ENCODE results near the gene HOXB6. TPM values are rescaled to one million over a fixed set of nuclear protein-coding genes. Genes with fewer than 3 reads are reported as not detected.

Gene HOXB6
- polyA plus RNA-seq, 4 donors: 0.45 to 17.5 (median 4.0) TPM

GRCh38 chr17:48637323-48638260, 32.8 kb upstream of the HOXB6 start:
- peaks cover 0 to 14% (median 2%) of the 10 kb centered on the region in 3 donors for H3K4me1 ChIP-seq (ENCODE audit: control insufficient read depth in 3 of 3, insufficient read depth in 2 of 3, low read depth in 1 of 3, low read length in 2 of 3)
- DNase-seq (peak in 1 of 2 donors; percentile 12), FAIRE-seq (no peak)
- H3K27me3 ChIP-seq (ENCODE audit: control insufficient read depth in 3 of 3, insufficient read depth in 3 of 3, low read length in 3 of 3): peaks cover 5 to 99% (median 70%) of the 10 kb centered on the region in 3 donors
- no peaks in the 10 kb centered on the region for H3K36me3 ChIP-seq (ENCODE audit: control insufficient read depth in 3 of 3, insufficient read depth in 2 of 3, low read depth in 1 of 3, low read length in 3 of 3)
- 19 to 39% (median 36%) methylated on average over 18 of the region's 18 CpGs for WGBS, 3 donors
- H3K4me3 ChIP-seq (ENCODE audit: low read depth in 1 of 3, low read length in 3 of 3): no peak overlapping the region
- no peaks in the 10 kb centered on the region for H3K9me3 ChIP-seq (ENCODE audit: control insufficient read depth in 2 of 2, insufficient read depth in 1 of 2, low read depth in 1 of 2, low read length in 1 of 2)
- no peak overlapping the region for H3K27ac ChIP-seq (ENCODE audit: low read depth in 1 of 3, low read length in 2 of 3)

GRCh38 chr17:48636177-48637018, 31.6 kb upstream of the HOXB6 start:
- Histone ChIP-seq H3K9me3 (ENCODE audit: control insufficient read depth in 2 of 2, insufficient read depth in 1 of 2, low read depth in 1 of 2, low read length in 1 of 2) (no peaks in the 10 kb centered on the region), H3K4me3 (ENCODE audit: low read depth in 1 of 3, low read length in 3 of 3) (no peak overlapping the region), H3K27me3 (ENCODE audit: control insufficient read depth in 3 of 3, insufficient read depth in 3 of 3, low read length in 3 of 3) (peaks cover 5 to 99% (median 70%) of the 10 kb centered on the region in 3 donors), H3K4me1 (ENCODE audit: control insufficient read depth in 3 of 3, insufficient read depth in 2 of 3, low read depth in 1 of 3, low read length in 2 of 3) (peaks cover 0 to 14% (median 2%) of the 10 kb centered on the region in 3 donors), H3K27ac (ENCODE audit: low read depth in 1 of 3, low read length in 2 of 3) (no peak overlapping the region), H3K36me3 (ENCODE audit: control insufficient read depth in 3 of 3, insufficient read depth in 2 of 3, low read depth in 1 of 3, low read length in 3 of 3) (no peaks in the 10 kb centered on the region)
- DNase-seq (peak; percentile 29 to 84), FAIRE-seq (no peak)
- 4 to 10% (median 5%) methylated on average over 38 to 39 of the region's 39 CpGs for WGBS, 3 donors

- DNase-seq: peak; percentile 35 to 70
- peaks cover 0 to 24% (median 2%) of the 10 kb centered on the region in 3 donors for H3K4me1 ChIP-seq (ENCODE audit: control insufficient read depth in 3 of 3, insufficient read depth in 2 of 3, low read depth in 1 of 3, low read length in 2 of 3)
- no peaks in the 10 kb centered on the region for H3K9me3 ChIP-seq (ENCODE audit: control insufficient read depth in 2 of 2, insufficient read depth in 1 of 2, low read depth in 1 of 2, low read length in 1 of 2)
- H3K27ac ChIP-seq (ENCODE audit: low read depth in 1 of 3, low read length in 2 of 3): no peak overlapping the region
- peaks cover 0 to 100% (median 68%) of the 10 kb centered on the region in 3 donors for H3K27me3 ChIP-seq (ENCODE audit: control insufficient read depth in 3 of 3, insufficient read depth in 3 of 3, low read length in 3 of 3)
- WGBS, 3 donors: 17 to 30% (median 30%) methylated on average over 20 of the region's 20 CpGs
- FAIRE-seq: no peak
- H3K4me3 ChIP-seq (ENCODE audit: low read depth in 1 of 3, low read length in 3 of 3): no peak overlapping the region
- H3K36me3 ChIP-seq (ENCODE audit: control insufficient read depth in 3 of 3, insufficient read depth in 2 of 3, low read depth in 1 of 3, low read length in 3 of 3): no peaks in the 10 kb centered on the region
These were observed 29.9 kb upstream of the HOXB6 start for GRCh38 chr17:48634493-48635208.

GRCh38 chr17:48633266-48633677, 28.5 kb upstream of the HOXB6 start:
- no peaks in the 10 kb centered on the region for H3K9me3 ChIP-seq (ENCODE audit: control insufficient read depth in 2 of 2, insufficient read depth in 1 of 2, low read depth in 1 of 2, low read length in 1 of 2)
- H3K27me3 ChIP-seq (ENCODE audit: control insufficient read depth in 3 of 3, insufficient read depth in 3 of 3, low read length in 3 of 3): peaks cover 5 to 100% (median 73%) of the 10 kb centered on the region in 3 donors
- peaks cover 0 to 24% (median 2%) of the 10 kb centered on the region in 3 donors for H3K4me1 ChIP-seq (ENCODE audit: control insufficient read depth in 3 of 3, insufficient read depth in 2 of 3, low read depth in 1 of 3, low read length in 2 of 3)
- FAIRE-seq (no peak), DNase-seq (no peak)
- WGBS, 3 donors: 11 to 27% (median 22%) methylated on average over 34 to 35 of the region's 35 CpGs
- no peak overlapping the region for H3K27ac ChIP-seq (ENCODE audit: low read depth in 1 of 3, low read length in 2 of 3)
- H3K36me3 ChIP-seq (ENCODE audit: control insufficient read depth in 3 of 3, insufficient read depth in 2 of 3, low read depth in 1 of 3, low read length in 3 of 3): no peaks in the 10 kb centered on the region
- H3K4me3 ChIP-seq (ENCODE audit: low read depth in 1 of 3, low read length in 3 of 3): peak overlapping the region in 2 of 3 donors; percentile 6 to 12

GRCh38 chr17:48632579-48633265, 27.9 kb upstream of the HOXB6 start:
- H3K27me3 ChIP-seq (ENCODE audit: control insufficient read depth in 3 of 3, insufficient read depth in 3 of 3, low read length in 3 of 3): peaks cover 5 to 100% (median 76%) of the 10 kb centered on the region in 3 donors
- no peak for FAIRE-seq
- H3K36me3 ChIP-seq (ENCODE audit: control insufficient read depth in 3 of 3, insufficient read depth in 2 of 3, low read depth in 1 of 3, low read length in 3 of 3): no peaks in the 10 kb centered on the region
- peak overlapping the region in 1 of 3 donors; percentile 12 for H3K4me3 ChIP-seq (ENCODE audit: low read depth in 1 of 3, low read length in 3 of 3)
- H3K9me3 ChIP-seq (ENCODE audit: control insufficient read depth in 2 of 2, insufficient read depth in 1 of 2, low read depth in 1 of 2, low read length in 1 of 2): no peaks in the 10 kb centered on the region
- no peak overlapping the region for H3K27ac ChIP-seq (ENCODE audit: low read depth in 1 of 3, low read length in 2 of 3)
- DNase-seq: no peak
- peaks cover 0 to 24% (median 2%) of the 10 kb centered on the region in 3 donors for H3K4me1 ChIP-seq (ENCODE audit: control insufficient read depth in 3 of 3, insufficient read depth in 2 of 3, low read depth in 1 of 3, low read length in 2 of 3)
- WGBS, 3 donors: 14 to 37% (median 32%) methylated on average over 7 of the region's 7 CpGs

- H3K4me1 ChIP-seq (ENCODE audit: control insufficient read depth in 3 of 3, insufficient read depth in 2 of 3, low read depth in 1 of 3, low read length in 2 of 3): peaks cover 0 to 25% (median 2%) of the 10 kb centered on the region in 3 donors
- H3K9me3 ChIP-seq (ENCODE audit: control insufficient read depth in 2 of 2, insufficient read depth in 1 of 2, low read depth in 1 of 2, low read length in 1 of 2): no peaks in the 10 kb centered on the region
- WGBS, 3 donors: 7 to 26% (median 22%) methylated on average over 7 of the region's 7 CpGs
- H3K27ac ChIP-seq (ENCODE audit: low read depth in 1 of 3, low read length in 2 of 3): no peak overlapping the region
- DNase-seq (no peak), FAIRE-seq (no peak)
- no peak overlapping the region for H3K4me3 ChIP-seq (ENCODE audit: low read depth in 1 of 3, low read length in 3 of 3)
- no peaks in the 10 kb centered on the region for H3K36me3 ChIP-seq (ENCODE audit: control insufficient read depth in 3 of 3, insufficient read depth in 2 of 3, low read depth in 1 of 3, low read length in 3 of 3)
- H3K27me3 ChIP-seq (ENCODE audit: control insufficient read depth in 3 of 3, insufficient read depth in 3 of 3, low read length in 3 of 3): peaks cover 9 to 100% (median 76%) of the 10 kb centered on the region in 3 donors
These were observed 27.1 kb upstream of the HOXB6 start for GRCh38 chr17:48631693-48632578.

Measured in small intestine (tissue), 7 donors.